A673 (cell line): ENCODE results near the gene ZNF223. TPM values are rescaled to one million over a fixed set of nuclear protein-coding genes. Genes with fewer than 3 reads are reported as not detected.

Source experiments
- BruUV-seq: library from RNA; stranded (reverse); fragments of 400-500 nt; replicated peaks from 2 replicates; lab custom pipeline; 2021; lab: Mats Ljungman, UMichigan
- CTCF ChIA-PET: fragments of 300-600 bp; sonication (Branson Sonifier 250); formaldehyde crosslinking; loops from one replicate; lab custom pipeline; 2022; ENCODE audit warnings: antibody characterized with exemption; lab: Charles Lee
- POLR2A ChIA-PET: fragments of 300-600 bp; sonication (Branson Sonifier 250); formaldehyde crosslinking; loops from one replicate; lab custom pipeline; 2022; ENCODE audit warnings: antibody characterized with exemption; ENCODE audit not compliant: low non-redundant PET; lab: Charles Lee
- DNase-seq: peaks from one replicate; pipeline ENCODE4 v3.0.0-alpha.2; 2015; ENCODE audit warnings: low spot score
- H3K27ac ChIP-seq: fragments of 200-600 bp; sonication (generic); 2 replicates; pipeline ENCODE4 v1.5.1; 2016; ENCODE audit warnings: mixed run types, low read depth, mild to moderate bottlenecking, mixed read lengths, antibody characterized with exemption, low read length; ENCODE audit not compliant: poor library complexity, severe bottlenecking
- H3K27me3 ChIP-seq: fragments of 200-600 bp; sonication (generic); replicated peaks from 2 replicates; pipeline ENCODE4 v1.6.1; 2017; ENCODE audit warnings: mixed run types, low read depth, mild to moderate bottlenecking, mixed read lengths, antibody characterized with exemption, low read length; ENCODE audit not compliant: insufficient read depth, poor library complexity
- H3K36me3 ChIP-seq: fragments of 200-600 bp; sonication (generic); 2 replicates; pipeline ENCODE4 v1.6.1; 2016; ENCODE audit warnings: mixed run types, mild to moderate bottlenecking, mixed read lengths, antibody characterized with exemption, low read length; ENCODE audit not compliant: insufficient read depth, poor library complexity, severe bottlenecking
- H3K4me1 ChIP-seq: fragments of 200-600 bp; sonication (generic); 2 replicates; pipeline ENCODE4 v1.6.1; 2017; ENCODE audit warnings: mixed run types, mild to moderate bottlenecking, mixed read lengths, antibody characterized with exemption, low read length; ENCODE audit not compliant: insufficient read depth, poor library complexity, severe bottlenecking
- H3K4me3 ChIP-seq: fragments of 200-600 bp; sonication (generic); 2 replicates; pipeline ENCODE4 v1.5.1; 2016; ENCODE audit warnings: low read depth, mixed run types, mild to moderate bottlenecking, mixed read lengths, low read length; ENCODE audit not compliant: poor library complexity, severe bottlenecking
- H3K9me3 ChIP-seq: fragments of 200-600 bp; sonication (generic); 2 replicates; pipeline ENCODE4 v1.6.1; 2016; ENCODE audit warnings: mixed run types, low read depth, mild to moderate bottlenecking, mixed read lengths, antibody characterized with exemption, low read length; ENCODE audit not compliant: poor library complexity, severe bottlenecking
- CTCF ChIP-seq: fragments of 300-800, 200-600 bp; sonication (generic); conservative IDR thresholded peaks from 2 replicates; pipeline ENCODE4 v1.5.1; 2017; ENCODE audit warnings: low read depth, mild to moderate bottlenecking, antibody characterized with exemption, low read length, moderate library complexity, mixed read lengths
- EZH2 ChIP-seq: fragments of 200-600 bp; sonication (generic); IDR thresholded peaks from 2 replicates; pipeline ENCODE4 v1.6.1; 2017; ENCODE audit warnings: borderline replicate concordance, low read depth, mild to moderate bottlenecking, mixed read lengths, antibody characterized with exemption, low read length; ENCODE audit not compliant: poor library complexity, severe bottlenecking
- intact Hi-C: fragments of 100-400 bp; cut with micrococcal nuclease; formaldehyde crosslinking; loops from one replicate; pipeline ENCODE4 v1.10.0; 2022; ENCODE audit not compliant: unreplicated experiment
- total RNA-seq: library from RNA; stranded (reverse); gene quantifications from 2 replicates; pipeline ENCODE4 v1.2.3, GENCODE V29; 2021

The ZNF223 gene
- total RNA-seq, 1 experiment from 2014 or later: 5.6 TPM

GRCh38 chr19:44024900-44025216 is 27.0 kb upstream of the ZNF223 start:
- Histone ChIP-seq H3K36me3 (peaks cover 28% of the 10 kb centered on the region), H3K27me3 (no peaks in the 10 kb centered on the region), H3K4me1 (no peaks in the 10 kb centered on the region), H3K4me3 (peak overlapping the region; percentile 77), H3K9me3 (peaks cover 9% of the 10 kb centered on the region), H3K27ac (no peak overlapping the region)
- BruUV-seq: no TSS peak
- no peak for DNase-seq
- POLR2A ChIA-PET: interaction anchor here (0.7 kb wide), 1 partner anchor 186 kb away, joined by 3 read pairs; no protein-coding TSS in a partner anchor
- CTCF ChIA-PET: no interaction called here
- TF ChIP-seq CTCF: no peak
- TF ChIP-seq EZH2: no peak
- intact Hi-C loops: no loop called here

GRCh38 chr19:44025217-44025936 is 26.5 kb upstream of the ZNF223 start, which contains the start of gene ZNF222:
ZNF222 (plus strand) TSS chr19:44025379; CDS start chr19:44025437, 58 bp downstream.
- peaks cover 13% of the 10 kb centered on the region for H3K9me3 ChIP-seq
- BruUV-seq: TSS peak; percentile 68
- no peaks in the 10 kb centered on the region for H3K27me3 ChIP-seq
- H3K4me1 ChIP-seq: no peaks in the 10 kb centered on the region
- intact Hi-C loops: no loop called here
- peak within 1 kb of the TSS; percentile 73 for H3K27ac ChIP-seq
- H3K36me3 ChIP-seq: peaks cover 32% of the 10 kb centered on the region
- no peak for TF ChIP-seq CTCF
- no peak for TF ChIP-seq EZH2
- peak within 1 kb of the TSS; percentile 77 for H3K4me3 ChIP-seq
- ChIA-PET CTCF (no interaction called here), POLR2A (interaction anchor here (0.7 kb wide), 1 partner anchor 187 kb away, joined by 3 read pairs; no protein-coding TSS in a partner anchor)
- peak; percentile 93 for DNase-seq

- no peaks in the 10 kb centered on the region for H3K27me3 ChIP-seq
- H3K27ac ChIP-seq: no peak overlapping the region
- no peaks in the 10 kb centered on the region for H3K4me1 ChIP-seq
- BruUV-seq: no TSS peak
- CTCF ChIA-PET: no interaction called here
- TF ChIP-seq EZH2 (no peak), CTCF (no peak)
- POLR2A ChIA-PET: no interaction called here
- intact Hi-C loops: no loop called here
- no peak for DNase-seq
- H3K4me3 ChIP-seq: no peak overlapping the region
- peaks cover 20% of the 10 kb centered on the region for H3K9me3 ChIP-seq
- H3K36me3 ChIP-seq: peaks cover 44% of the 10 kb centered on the region
These were observed 25.2 kb upstream of the ZNF223 start for GRCh38 chr19:44026622-44027021.
